T-helper 2 cell treated with Interferon-gamma antibody and Interleukin-4, amounts not matched to agents 5 μg/mL and 100 μg/mL, for 36 hours (primary cell): ENCODE measurements around the gene SVIP.

Experiments used
- DNase-seq: peaks from one replicate; pipeline ENCODE4 v3.0.0; 2021; ENCODE audit warnings: low spot score
- H3K27ac Mint-ChIP-seq: one replicate; pipeline ENCODE4 v1.8.0; 2021; ENCODE audit warnings: mild to moderate bottlenecking, mixed read lengths
- H3K27me3 Mint-ChIP-seq: one replicate; pipeline ENCODE4 v1.8.0; 2021; ENCODE audit warnings: low read depth, mixed read lengths
- H3K36me3 Mint-ChIP-seq: one replicate; pipeline ENCODE4 v1.8.0; 2021; ENCODE audit warnings: low read depth, mixed read lengths
- H3K4me1 Mint-ChIP-seq: one replicate; pipeline ENCODE4 v1.8.0; 2021; ENCODE audit warnings: low read depth, mixed read lengths
- H3K4me3 Mint-ChIP-seq: one replicate; pipeline ENCODE4 v1.8.0; 2022; ENCODE audit warnings: mild to moderate bottlenecking, moderate library complexity, mixed read lengths
- H3K9me3 Mint-ChIP-seq: one replicate; pipeline ENCODE4 v1.8.0; 2021; ENCODE audit warnings: mixed read lengths

Gene SVIP

DNA sequence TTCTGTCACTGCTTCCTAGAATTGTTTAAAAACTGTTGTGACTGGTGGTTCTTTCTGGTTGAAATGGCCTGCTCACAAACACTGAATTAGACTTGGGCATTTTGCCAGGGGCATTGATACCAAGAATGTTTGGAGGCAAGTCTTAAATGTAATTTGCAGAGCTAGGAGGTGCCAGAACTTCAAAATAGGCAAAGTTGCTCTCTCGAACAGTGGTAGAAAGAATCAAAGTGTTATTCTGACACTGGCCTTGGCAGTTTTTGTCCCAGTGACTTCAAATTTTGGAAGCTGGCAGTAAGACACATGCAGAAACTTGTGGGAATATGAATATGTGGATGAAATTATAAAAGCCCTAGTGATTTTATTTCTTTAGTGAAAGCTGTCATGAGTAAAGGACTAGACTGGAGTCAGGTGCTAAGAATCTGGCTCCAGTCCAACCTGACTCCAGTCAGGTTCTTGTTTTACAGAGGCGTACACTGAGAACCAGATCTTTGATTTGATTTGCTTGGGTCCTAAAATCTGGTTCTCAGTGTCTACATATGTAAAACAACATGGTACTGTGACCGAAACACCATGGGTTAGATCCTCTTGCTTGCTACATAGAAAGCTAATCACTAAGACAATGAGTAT lies 20.9 kb downstream of the SVIP start:
- Mint-ChIP-seq H3K4me1 (peaks cover 5% of the 10 kb centered on the region), H3K36me3 (no peaks in the 10 kb centered on the region), H3K27ac (no peak overlapping the region), H3K9me3 (peaks cover 6% of the 10 kb centered on the region), H3K27me3 (no peaks in the 10 kb centered on the region), H3K4me3 (no peak overlapping the region)
- no peak for DNase-seq

DNA sequence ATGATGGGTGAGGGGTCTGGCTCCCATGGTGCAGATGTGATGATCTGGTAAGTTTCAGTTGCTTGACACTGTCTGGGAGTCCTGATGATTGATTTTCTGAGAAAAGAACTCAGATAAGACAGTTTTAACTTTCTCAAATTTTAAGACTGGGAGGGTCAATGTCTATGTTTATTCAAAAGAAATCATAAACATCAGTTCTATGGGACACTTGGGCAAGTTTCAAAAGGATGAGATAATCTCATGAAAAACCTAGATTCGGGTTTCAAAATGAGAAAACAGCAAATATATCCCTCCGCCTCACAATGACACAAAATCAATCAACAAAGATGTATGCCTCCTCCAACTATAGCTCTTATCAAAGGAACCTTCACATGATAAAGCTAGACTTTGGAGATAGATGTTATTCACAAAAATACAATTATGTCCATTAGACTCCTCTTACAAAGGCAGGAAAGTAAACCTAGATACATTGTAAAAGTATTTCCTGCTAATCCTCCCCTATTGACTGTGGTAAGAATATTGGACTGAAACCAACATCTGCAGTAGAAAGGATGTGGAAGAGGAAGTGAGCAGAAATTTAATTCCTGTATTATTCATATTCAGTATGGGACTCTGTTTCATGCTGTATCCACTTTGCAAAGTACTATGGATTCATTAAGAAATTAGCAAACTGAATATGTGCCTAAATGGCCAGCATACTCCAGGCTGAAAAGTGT lies 21.6 kb downstream of the SVIP start:
- H3K9me3 Mint-ChIP-seq: peaks cover 6% of the 10 kb centered on the region

DNA sequence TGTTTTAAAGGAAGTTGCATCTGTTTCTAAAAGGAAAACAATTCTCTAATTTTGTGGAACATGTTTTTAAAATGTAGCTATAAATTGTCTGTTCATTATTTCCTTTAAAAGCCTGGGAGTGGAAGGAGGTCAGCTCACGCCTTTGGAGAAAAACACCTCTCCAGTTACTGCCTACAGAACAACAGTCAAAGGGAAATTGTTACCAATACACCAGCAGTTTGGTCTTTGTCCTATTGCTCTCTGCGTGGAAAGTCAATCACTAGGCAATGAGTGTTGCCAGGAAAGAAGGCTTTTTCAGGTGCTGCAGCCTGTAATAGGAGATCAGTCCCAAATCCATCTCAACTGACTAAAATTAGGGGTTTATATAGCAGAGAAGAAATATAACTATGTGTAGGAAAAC lies 22.2 kb downstream of the SVIP start:
- Mint-ChIP-seq H3K27ac (no peak overlapping the region), H3K36me3 (no peaks in the 10 kb centered on the region), H3K27me3 (no peaks in the 10 kb centered on the region), H3K4me3 (no peak overlapping the region), H3K9me3 (peaks cover 6% of the 10 kb centered on the region), H3K4me1 (peaks cover 5% of the 10 kb centered on the region)
- DNase-seq: no peak

More for the DNA sequence above, 21.6 kb downstream of the SVIP start:
- no peak overlapping the region for H3K27ac Mint-ChIP-seq
- peaks cover 5% of the 10 kb centered on the region for H3K4me1 Mint-ChIP-seq
- no peak overlapping the region for H3K4me3 Mint-ChIP-seq
- DNase-seq: no peak
- no peaks in the 10 kb centered on the region for H3K36me3 Mint-ChIP-seq
- no peaks in the 10 kb centered on the region for H3K27me3 Mint-ChIP-seq

DNA sequence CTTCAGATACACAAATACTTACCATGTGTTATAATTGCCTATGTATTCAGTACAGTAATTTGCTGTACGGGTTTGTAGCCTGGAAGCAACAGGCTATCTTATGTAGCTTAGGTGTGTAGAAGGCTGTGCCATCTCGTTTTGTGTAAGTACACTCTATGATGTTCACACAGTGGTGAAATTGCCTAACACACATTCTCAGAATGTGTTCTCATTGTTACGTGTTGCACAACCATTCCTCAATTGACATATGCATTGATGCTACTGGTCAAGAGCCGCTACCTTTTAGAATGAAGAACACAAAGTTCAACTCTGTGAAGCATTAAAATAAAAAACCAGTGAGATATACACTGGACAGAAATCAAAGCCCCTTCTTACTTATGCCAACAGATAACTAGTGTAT lies 26.7 kb downstream of the SVIP start:
- no peaks in the 10 kb centered on the region for H3K9me3 Mint-ChIP-seq

DNA sequence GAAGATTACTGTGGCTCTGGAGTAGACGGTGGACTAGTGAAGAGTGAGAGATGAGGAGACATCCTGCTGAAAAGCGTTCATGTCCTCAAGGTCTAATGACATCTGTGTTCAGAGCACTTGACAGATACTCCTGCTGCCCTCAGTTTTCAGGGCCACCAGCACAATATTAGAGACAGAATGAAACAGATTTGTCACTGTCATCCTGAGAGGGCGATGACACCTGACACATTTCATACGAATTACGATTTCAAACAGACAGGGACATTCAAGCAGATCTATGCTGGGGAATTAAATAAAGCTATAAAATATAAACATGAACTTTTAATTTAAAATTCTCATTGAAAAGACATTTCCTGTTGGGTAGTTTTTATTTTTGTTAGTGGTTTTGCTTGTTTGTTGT lies 29.1 kb downstream of the SVIP start:
- no peak for DNase-seq
- Mint-ChIP-seq H3K9me3 (no peaks in the 10 kb centered on the region), H3K36me3 (no peaks in the 10 kb centered on the region), H3K27ac (no peak overlapping the region), H3K4me3 (no peak overlapping the region), H3K27me3 (peaks cover 5% of the 10 kb centered on the region), H3K4me1 (no peaks in the 10 kb centered on the region)

More for the DNA sequence above, 26.7 kb downstream of the SVIP start:
- H3K27me3 Mint-ChIP-seq: peaks cover 3% of the 10 kb centered on the region
- H3K27ac Mint-ChIP-seq: no peak overlapping the region
- no peaks in the 10 kb centered on the region for H3K36me3 Mint-ChIP-seq
- H3K4me3 Mint-ChIP-seq: no peak overlapping the region
- DNase-seq: no peak
- H3K4me1 Mint-ChIP-seq: no peaks in the 10 kb centered on the region

DNA sequence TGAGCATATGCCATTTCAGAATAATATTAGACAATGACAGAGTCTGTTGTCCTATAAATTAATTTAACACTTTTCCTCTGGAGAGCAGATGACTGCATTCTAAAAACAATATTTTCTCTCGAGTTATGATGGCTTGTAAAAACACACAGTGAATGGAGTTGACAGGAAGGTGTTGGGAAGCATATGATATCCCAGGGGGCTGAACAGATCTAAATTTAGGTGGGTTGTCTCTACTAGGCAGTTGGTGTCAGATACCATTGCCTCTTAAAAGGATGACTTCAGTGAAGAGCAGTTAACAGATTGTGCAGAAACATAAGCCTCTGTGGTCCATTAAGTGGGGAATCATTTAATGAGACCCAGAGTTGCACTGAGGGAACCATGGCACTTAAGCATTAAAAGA lies 30.7 kb downstream of the SVIP start:
- Mint-ChIP-seq H3K27ac (no peak overlapping the region), H3K27me3 (peaks cover 5% of the 10 kb centered on the region), H3K4me3 (no peak overlapping the region), H3K4me1 (no peaks in the 10 kb centered on the region), H3K36me3 (no peaks in the 10 kb centered on the region), H3K9me3 (no peaks in the 10 kb centered on the region)
- DNase-seq: no peak

DNA sequence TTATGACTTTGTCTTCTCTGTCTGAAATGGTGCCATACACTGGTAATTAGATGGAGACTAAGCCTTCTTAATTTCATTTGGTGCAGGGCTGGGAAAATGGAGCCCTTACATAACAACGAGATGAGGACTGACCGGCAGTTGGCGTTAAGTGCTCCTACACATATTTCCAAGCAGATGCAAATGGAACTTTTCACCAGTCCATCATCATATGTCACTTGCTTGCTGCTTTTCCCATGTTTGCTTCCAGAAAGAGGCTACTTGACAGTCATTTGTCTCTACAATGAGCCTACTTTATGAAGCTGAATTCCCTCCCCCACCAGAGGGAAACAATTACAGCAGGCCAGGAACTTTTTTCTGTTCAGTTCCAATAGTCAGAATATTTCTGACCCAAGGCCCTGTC lies 32.6 kb downstream of the SVIP start:
- Mint-ChIP-seq H3K27me3 (peaks cover 5% of the 10 kb centered on the region), H3K36me3 (no peaks in the 10 kb centered on the region), H3K9me3 (no peaks in the 10 kb centered on the region), H3K4me3 (no peak overlapping the region), H3K4me1 (no peaks in the 10 kb centered on the region), H3K27ac (no peak overlapping the region)
- no peak for DNase-seq

DNA sequence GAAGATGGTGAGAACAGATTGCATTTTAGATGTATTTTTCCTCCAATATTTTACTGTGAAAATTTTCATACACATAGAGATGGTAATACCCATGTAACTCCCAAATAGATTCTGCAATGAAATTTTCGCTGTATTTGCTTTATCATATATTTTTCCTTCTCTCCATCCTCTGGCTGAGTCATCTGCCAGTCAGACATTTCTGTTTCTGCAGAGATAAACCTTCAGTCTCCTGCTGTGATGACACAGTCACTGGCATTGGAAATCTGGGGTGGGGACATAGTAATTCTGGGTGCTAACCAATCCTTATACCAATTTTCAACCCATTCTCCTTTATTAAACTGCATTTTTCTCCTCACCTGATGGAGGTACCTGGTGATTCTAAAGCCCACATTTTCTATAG lies 33.7 kb downstream of the SVIP start:
- no peaks in the 10 kb centered on the region for H3K9me3 Mint-ChIP-seq

DNA sequence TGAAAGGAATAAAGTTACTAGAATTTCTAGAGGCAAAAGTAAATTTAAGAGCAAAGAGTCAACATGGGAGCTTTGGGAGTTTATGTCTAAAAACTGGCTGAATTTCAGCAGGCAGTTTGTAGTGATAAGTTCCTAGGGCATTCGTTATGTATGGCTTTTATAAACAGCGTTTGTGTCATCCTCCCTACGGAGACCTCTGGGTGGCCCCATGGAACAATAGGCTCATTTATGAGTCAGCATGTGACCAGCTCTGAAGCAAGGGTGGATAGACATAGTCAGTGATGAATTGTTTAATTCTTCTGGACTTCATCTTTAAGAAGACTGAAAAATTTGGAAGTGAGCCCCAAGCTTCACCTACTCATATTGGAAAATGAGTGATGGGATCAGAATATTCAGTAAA lies 37.1 kb downstream of the SVIP start:
- no peak overlapping the region for H3K4me3 Mint-ChIP-seq
- H3K27me3 Mint-ChIP-seq: peaks cover 2% of the 10 kb centered on the region
- H3K27ac Mint-ChIP-seq: no peak overlapping the region
- DNase-seq: no peak
- H3K9me3 Mint-ChIP-seq: no peaks in the 10 kb centered on the region
- H3K4me1 Mint-ChIP-seq: no peaks in the 10 kb centered on the region
- no peaks in the 10 kb centered on the region for H3K36me3 Mint-ChIP-seq

More for the DNA sequence above, 33.7 kb downstream of the SVIP start:
- no peak for DNase-seq
- no peaks in the 10 kb centered on the region for H3K4me1 Mint-ChIP-seq
- no peak overlapping the region for H3K27ac Mint-ChIP-seq
- H3K36me3 Mint-ChIP-seq: no peaks in the 10 kb centered on the region
- H3K27me3 Mint-ChIP-seq: peaks cover 2% of the 10 kb centered on the region
- H3K4me3 Mint-ChIP-seq: no peak overlapping the region

DNA sequence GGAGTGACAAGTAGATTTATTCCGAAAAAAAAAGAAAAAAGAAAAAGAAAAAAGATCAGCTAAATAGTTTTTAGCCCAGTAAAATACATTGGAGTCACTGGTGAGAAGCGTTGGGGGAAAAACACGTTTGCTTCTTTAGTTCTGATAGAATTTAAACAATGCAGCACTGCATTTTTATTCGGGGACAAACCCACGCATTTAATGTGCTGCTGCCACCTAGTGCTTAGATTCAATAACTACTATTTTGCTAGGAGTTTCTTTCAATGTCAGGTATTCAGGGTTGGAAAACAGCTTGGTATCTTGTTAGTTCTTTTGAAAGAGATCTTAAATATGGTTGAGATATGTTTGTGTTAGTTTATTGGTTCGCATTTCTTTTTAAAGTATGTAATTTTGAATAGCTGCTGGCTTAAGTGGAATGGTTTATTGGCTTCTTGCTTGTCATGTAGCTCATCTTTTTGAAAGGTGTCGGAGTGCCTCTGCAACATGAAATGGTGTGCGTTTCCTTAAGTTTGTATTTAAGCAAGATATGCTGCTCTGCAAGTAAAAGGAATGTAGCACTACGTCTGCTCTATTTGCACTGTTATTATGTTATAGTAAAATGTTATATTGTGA lies 41.9 kb downstream of the SVIP start:
- Mint-ChIP-seq H3K4me3 (no peak overlapping the region), H3K9me3 (no peaks in the 10 kb centered on the region), H3K4me1 (peaks cover 2% of the 10 kb centered on the region), H3K27ac (no peak overlapping the region), H3K36me3 (no peaks in the 10 kb centered on the region), H3K27me3 (no peaks in the 10 kb centered on the region)
- DNase-seq: no peak

DNA sequence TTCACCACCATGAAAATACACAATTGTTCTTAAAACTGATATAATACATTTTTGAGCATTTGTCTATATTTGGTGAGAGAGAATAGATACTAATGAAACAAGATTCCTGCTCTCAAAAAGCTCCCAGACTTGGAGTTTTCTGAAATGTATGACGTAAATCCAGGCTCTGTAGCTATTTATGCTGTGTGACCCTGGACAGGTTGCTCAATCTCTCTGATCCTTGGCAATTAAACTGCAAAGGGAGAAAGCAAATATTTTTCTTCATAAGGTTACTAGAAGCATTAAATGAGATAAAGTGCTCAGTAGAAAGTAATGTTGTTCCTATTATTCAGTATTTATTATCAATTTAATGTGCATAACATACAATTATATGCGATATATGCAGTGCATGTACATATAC lies 42.5 kb downstream of the SVIP start:
- H3K27ac Mint-ChIP-seq: no peak overlapping the region
- peaks cover 2% of the 10 kb centered on the region for H3K4me1 Mint-ChIP-seq
- no peak overlapping the region for H3K4me3 Mint-ChIP-seq
- H3K27me3 Mint-ChIP-seq: no peaks in the 10 kb centered on the region
- H3K9me3 Mint-ChIP-seq: no peaks in the 10 kb centered on the region
- no peak for DNase-seq
- H3K36me3 Mint-ChIP-seq: no peaks in the 10 kb centered on the region

DNA sequence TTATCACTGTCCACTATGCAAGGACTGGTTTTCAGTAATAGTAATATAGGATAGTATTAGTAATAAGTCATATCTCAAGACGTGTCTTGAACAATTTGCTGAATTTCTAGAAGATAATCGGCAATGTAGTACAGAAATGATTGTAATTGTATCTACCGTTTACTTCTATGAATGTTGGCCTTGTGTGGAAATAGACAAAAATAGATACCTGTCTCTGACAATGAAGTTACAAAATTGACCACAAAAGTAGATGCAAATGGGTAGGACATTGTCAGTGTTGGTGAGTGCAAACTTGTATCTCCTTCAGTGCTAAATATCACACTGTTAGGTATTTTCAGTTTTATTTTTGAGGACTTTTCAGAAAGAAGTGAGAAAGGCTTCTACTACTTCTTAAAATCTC lies 43.1 kb downstream of the SVIP start:
- Mint-ChIP-seq H3K4me3 (no peak overlapping the region), H3K27ac (no peak overlapping the region), H3K36me3 (no peaks in the 10 kb centered on the region), H3K4me1 (peaks cover 2% of the 10 kb centered on the region), H3K27me3 (no peaks in the 10 kb centered on the region), H3K9me3 (no peaks in the 10 kb centered on the region)
- DNase-seq: no peak

DNA sequence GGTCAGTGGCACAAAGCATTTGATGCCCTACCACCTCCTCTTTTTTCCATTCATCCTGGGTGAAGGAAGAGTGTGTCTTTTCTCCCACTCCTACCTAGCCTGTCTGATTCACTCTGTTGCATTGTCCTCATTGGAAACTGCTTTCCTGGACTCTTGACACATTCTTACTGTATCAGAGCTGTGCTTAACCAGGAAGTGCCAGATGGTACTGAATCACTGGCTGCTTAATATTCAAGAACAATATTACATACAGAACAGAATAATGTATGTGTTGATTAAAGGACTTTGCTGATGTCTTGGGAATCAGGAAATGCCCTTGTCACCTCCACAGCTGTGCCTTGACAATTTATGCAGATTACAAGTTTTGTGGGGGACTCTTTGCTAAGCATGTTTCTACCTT lies 44.4 kb downstream of the SVIP start:
- H3K9me3 Mint-ChIP-seq: no peaks in the 10 kb centered on the region
- no peaks in the 10 kb centered on the region for H3K36me3 Mint-ChIP-seq
- H3K4me1 Mint-ChIP-seq: peaks cover 4% of the 10 kb centered on the region
- no peak overlapping the region for H3K4me3 Mint-ChIP-seq
- no peaks in the 10 kb centered on the region for H3K27me3 Mint-ChIP-seq
- DNase-seq: no peak
- no peak overlapping the region for H3K27ac Mint-ChIP-seq

DNA sequence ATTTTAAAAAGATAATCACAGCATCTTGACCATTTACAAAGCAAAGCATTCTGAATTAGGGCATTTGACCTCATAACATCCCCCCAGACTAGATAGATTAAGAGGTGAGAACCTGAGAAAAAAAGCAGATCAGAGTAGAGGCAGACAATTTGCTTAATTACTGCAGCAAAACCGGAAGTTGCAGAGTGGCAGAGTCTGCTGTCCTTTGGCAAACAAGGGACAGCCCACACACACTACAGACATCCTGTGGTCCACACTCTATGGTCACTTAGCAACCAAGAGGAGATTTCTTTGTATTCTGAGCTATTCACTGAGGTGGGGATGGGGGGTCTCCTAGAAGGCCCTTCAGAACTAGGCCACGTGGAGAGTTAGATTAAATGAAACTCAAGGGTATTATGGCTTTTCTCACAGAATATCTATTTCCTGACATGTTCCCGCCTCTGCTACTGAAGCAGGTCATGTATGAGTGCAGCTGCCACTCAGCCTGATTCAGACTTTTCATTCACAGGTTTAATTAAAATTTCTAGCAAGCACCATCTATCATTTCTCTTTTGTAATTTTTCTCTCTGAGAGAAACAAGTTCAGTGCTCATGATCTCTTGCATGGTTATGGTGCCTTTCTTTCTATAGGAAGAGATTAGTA lies 48.5 kb downstream of the SVIP start:
- Mint-ChIP-seq H3K27ac (no peak overlapping the region), H3K4me3 (no peak overlapping the region), H3K27me3 (no peaks in the 10 kb centered on the region), H3K4me1 (peaks cover 4% of the 10 kb centered on the region), H3K9me3 (no peaks in the 10 kb centered on the region), H3K36me3 (no peaks in the 10 kb centered on the region)
- DNase-seq: no peak
